Muscle of back (tissue), 11 donors: Measurements from ENCODE around the gene GGA1. TPM values are rescaled to one million over a fixed set of nuclear protein-coding genes. Genes with fewer than 3 reads are reported as not detected.
"Not testable (repeated sequence)": the region's sequence is repeated elsewhere in the genome, so short reads cannot be mapped to it uniquely, and the experiment has no call there.

Source experiments
- DNase-seq, 3 donors: peaks; one replicate each; pipeline versions ENCODE4 v3.0.0 to v3.0.0-alpha.2; 2013
- polyA plus RNA-seq, 10 donors: library from polyadenylated mRNA; unstranded; fragments of 120-200 nt; gene quantifications; one replicate each; pipeline ENCODE4 v1.2.1, GENCODE V29; 2013; ENCODE audit not compliant: insufficient read length in 10 of 10

GGA1 gene
- polyA plus RNA-seq, 10 donors = 27.6 to 49.1 (median 34.4) TPM

DNA sequence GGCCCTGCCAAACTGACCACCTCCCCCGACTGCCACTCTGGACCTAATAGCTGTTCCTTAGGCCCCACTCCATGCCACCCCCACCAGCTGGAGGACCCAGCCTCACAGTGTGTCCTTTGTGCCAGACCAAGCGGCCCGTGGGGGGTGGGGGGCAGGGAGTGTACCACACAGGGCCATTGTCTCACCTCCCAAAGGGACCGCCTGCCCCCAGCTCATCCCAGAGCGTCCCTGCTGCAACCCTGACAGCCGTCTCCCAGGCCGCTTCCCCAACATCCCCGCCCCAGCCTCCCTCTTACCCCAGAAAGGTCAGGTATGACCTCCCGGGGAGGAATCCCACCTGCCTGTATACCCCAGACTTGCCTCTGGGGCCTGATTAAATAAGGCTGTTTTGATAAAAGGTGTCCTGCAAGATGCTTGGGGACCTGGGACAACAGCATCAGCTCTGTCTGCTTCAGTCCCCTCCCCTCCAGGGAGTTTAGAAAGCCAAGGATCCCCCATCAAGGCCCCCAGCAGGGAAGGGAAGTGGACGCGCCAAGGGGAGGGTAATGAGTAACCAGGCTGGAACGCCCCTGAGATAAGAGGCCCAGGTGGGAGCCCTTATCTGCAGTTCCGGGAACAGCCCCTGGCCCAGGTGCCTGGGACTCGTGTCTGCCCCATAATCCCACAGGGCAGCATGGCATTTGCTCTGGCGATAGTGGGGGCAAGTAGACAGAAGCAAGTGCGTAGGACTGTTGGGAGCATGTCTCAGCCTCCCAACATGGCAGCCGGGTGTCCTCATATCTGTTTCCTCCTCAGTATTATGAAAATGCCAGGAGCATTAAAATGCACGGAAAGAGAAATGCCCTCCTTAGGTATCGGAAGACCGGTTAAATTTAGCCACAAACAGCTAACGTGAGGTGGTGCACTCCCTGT is 39.4 kb upstream of the GGA1 start:
- DNase-seq = no peak

DNA sequence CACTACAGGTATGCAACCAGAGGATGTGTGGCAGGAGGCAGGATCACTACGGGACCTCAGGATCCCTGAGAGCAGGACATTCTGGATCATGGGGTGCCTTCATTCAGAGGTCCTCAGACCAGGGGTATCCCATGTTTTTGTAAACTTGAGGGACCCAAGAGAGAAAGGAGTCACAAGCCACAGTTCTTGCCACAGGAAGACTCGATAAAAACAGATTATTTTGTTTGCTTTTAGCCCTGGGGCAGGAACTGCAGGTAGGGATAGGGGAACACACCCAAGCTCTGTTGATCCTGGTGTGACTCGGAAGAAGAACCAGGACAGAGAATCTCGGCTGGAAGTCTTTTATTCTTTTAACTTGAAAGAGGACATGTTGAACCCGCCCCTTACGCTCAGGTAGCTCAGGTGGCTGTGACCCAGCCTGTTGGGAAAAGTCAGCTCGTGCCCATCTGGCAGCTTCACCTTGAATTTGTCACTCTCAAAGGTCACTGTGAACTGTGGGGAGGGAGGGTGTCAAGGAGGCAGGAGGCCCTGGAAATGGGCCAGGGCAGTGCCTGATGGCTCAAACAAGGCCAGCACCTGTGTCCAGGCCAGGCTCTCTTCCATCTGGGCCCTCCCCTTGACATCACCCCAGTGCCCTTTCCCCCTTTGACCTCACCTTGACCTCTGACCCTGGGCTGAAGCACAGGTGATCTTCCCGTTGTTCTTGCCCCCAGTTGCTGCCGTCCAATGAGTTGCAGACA is 38.5 kb upstream of the GGA1 start:
- DNase-seq = no peak

DNA sequence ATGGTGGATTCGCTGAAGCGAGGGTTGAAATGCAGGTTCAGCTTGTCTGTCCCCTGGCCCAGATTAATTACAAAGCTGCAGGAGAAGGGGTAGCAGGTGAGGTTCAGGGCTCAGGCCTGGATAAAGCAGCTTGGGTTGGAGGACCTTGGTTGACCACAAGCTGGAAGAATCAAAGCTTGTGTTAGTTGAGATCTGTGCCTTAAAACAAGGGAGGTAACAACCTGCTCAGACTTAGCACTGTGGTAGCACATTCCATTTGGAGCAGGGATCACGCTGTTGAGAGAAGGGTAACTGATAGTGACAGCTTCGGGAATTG is 38.0 kb upstream of the GGA1 start:
- DNase-seq = no peak

DNA sequence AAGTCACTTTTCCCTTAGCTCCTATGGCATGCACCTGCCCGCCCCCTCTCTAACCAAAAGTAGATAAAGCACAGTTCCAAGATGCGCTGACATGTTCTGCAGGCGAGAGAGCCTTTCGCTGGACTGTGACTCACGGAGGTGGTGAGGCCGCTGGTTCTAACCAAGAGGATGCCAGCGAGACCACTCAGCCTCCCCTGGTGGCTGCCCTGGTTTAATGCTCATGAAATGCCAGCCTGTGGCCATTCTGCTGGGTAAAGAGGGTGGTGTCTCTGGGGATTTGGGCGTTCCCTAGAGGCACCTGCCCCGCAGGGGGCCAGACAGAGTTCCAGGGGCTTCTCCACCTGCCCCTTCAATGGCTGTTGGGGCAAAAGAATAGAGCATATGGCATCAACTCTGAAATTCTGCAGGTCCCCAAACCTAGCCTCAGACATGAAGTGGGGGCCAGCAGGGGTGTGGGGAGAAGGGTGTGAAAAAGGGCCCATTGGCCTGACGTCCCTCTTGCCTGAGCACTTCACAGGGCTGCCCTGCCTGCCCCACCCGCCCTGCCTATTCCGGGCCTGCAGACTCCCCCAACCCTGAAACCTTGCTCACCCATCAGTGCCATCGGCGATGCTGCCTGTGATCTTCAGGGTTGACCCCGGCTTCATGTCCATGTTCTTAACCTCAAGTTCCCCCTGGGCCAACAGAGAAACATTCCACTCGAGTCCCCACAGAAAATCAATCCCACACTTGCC is 37.2 kb upstream of the GGA1 start:
- no peak for DNase-seq

DNA sequence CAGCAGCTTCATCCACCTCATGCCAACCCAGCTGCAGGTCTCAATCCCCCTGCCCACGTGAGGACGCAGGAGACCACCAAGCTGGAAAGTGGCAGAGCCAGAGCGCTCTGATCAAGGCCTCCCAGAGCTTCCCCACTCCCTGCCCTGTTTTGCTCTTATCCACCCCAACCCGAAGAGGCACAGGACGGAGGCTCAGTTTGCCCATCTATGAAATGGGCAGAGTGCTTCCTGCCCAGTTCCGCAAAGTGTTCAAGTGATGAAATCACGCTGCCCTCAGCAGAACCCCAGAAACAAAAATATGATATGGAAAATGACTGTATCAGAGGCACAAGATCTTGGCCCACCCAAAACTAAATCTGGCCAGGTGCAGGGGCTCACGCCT is 36.7 kb upstream of the GGA1 start:
- DNase-seq = no peak

DNA sequence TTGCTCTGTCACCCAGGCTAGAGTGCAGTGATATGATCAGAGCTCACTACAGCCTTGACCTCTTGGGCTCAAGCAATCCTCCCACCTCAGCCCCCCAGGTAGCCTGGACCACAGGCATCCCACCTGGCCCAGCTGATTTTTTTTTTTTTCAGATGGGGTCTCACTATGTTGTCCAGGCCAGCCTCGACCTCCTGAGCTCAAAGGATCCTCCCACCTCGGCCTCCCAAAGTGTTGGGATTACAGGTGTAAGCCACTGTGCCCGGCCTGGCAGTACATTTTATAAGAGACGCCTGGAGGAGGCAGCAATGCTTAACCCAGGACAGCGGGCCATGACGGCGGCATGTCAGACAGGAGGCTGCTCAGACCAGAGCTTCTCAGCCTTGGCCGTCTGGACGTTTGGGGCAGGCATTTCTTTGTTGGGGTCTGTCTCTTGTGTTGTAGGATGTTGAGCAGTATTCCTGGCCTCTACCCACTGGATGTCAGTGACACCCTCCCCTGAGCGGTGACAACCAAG is 33.1 kb upstream of the GGA1 start:
- DNase-seq = no peak

DNA sequence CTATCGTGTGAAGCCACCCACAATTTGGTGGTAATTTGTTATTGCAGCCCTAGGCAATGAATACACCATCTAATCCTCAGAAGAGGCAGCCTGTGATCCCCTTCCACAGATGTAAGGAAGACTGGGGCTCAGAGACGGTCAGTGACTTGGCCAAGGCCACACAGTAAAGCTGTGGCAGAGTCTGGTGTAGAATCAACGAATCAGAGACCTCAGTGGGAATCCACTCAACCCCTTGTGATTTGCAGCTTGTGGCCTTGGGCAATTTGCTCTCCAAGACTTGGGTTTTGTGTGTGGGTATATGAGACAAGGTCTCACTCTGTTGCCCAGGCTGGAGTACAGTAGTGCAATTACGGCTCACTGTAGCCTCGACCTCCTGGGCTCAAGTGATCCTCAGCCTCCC is 30.6 kb upstream of the GGA1 start:
- DNase-seq = no peak

DNA sequence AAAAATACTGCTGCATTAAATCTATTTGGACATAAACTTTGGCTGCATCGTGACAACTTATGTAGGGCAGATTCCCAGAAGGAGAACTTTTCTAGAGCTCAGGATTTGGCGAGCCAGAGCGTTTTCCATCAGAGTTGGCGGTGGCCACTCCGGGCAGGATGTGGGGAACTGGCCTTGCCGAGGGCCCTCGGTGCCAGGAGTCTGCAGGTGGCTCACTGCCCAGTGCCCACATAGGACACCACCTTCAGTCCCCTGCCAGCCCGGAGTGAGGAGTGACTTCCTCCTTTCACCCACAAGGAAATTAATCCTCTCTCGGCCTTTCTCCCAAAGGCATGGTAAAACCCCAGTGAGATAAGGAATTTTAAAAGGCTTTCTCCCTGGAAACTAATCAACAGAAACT is 27.1 kb upstream of the GGA1 start:
- DNase-seq = peak in 2 of 3 donors; percentile 59 to 68

DNA sequence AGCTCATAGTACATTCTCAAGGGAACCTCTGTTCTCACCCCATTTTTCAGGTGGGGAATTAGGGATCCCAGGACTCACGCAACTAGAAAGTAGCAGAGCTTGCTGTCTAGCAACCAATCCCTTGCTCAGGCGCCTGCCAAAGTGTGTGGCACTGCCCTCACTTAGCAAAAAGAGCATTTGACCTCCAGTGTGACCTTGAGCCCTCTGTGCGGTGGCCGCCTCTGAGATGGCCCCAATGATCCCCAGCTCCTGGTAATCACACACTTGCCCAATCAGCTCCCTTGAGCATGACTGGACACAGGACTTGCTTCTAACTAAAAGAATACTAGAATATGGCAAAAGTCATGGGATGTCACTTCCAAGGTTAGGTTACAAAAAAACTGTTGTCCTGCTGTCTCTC is 26.1 kb upstream of the GGA1 start:
- no peak for DNase-seq

DNA sequence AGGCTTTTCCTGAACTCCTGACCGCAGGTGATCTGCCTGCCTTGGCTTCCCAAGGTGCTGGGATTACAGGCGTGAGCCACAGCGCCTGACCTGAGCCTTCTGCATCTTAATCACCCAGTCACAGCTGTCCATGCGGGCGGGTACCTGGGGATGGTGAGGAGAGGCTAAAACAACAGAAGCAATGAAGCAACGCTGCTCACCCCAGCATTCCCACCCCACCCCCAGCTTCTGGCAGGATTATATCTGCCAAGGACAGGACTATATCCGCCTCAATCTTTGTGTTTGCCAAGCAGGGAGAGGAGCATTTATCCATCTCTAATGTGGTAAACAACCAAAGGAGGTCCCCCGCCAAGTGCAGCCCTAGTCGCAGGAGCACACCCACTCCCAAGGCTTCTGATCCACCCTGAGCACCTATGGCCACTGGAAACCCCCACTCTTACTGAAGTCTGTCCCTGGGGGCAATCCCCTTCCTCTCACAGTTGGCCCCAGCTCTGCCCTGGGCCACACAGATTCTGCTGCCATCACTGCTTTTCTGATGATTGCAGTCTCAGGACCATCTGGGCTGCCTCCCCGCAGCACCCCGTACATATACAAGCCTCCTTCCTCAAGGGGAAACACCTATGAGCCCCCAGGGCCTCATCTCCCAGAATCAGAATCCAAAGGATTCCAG is 20.0 kb upstream of the GGA1 start:
- DNase-seq = no peak

DNA sequence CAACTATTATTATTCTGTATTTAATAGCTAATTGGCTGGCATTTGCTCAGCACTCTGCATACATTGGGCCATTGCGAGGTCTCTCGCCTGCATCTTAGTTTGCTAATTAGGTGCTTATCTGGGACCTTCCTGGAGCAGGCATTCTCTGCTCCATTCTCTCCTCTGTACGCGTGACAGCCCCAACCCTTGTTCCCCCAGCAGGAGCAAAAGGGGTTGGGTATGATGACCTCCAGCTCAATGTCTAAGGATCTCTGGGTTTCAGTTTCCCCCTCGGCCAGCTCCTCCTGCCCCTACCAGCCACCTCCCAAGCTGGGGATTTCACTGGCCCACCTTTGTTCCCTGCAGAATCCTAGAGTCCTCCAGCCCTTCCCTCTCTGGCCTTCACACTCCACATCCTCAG is 19.0 kb upstream of the GGA1 start:
- DNase-seq = no peak

DNA sequence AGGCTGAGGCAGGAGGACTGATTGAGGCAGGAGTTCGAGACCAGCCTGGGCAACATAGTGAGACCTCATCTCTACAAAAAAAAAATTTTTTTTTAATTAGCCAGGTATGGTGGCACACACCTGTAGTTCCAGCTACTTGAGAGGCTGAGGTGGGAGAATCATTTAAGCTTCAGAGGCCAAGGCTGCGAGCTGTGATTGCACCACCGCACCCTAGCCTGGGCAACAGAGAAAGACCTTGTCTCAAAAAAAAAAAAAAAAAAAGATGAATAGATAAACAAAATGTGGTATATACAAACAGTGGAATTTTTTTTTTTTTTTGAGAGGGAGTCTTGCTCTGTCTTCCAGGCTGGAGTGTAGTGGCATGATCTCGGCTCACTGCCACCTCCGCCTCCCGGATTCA is 17.6 kb upstream of the GGA1 start:
- not testable (repeated sequence) for DNase-seq

DNA sequence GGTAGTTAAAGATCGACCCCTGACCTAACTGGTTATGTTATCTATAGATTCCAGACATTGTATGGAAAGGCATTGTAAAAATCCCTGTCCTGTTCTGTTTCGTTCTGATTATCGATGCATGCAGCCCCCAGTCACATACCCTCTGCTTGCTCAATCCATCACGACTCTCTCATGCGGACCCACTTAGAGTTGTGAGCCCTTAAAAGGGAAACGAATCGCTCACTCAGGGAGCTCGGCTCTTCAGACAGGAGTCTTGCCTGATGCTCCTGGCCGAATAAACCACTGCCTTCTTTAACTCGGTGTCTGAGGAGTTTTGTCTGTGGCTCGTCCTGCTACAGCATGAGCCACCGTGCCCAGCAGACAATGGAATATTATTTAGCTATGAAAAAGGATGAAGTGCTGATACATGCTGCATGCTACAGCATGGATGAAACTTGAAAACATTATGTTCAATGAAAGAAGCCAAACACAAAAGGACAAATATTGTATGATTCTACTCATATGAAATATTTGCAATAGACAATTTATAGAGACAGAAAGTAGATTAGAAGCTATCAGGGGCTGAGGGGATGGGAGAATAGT is 16.7 kb upstream of the GGA1 start:
- DNase-seq = no peak

DNA sequence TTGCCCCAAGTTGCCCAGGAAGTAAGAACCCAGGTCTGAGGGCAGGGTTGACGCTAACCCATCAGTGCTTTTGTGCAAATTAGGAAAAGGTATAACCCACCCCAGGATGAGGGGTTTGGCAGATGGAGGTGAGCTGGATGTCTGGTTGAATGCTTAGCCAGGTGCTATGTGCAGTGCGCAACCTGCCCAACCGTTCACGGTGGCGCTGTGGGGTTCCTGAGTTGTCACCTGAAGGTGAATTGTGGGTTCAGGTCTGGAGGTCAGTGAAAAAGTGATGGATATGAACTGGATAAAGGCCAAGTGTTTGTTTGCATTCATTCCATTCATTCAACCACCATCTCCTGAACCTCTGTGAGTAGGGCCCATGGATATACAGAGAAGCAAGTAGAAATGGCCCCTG is 14.4 kb upstream of the GGA1 start:
- no peak for DNase-seq

DNA sequence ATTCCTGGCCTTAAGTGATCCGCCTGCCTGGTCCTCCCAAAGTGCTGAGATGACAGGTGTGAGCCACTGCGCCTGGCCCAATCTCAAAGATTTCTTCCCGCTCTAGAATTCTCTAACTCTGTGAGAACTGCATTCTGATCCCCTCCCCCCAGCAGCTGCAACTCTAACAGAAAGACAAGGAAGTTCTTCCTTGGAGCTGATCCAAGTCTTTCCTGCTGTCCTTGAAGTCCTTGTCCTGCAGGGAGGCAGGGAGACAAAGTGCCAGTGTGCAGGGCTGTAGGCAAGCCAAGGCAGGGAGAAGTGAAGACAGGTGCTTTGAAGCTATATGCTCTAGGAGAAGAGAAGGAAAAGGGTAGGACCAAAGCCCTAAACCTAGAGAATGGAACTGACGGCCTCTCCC is 9.5 kb upstream of the GGA1 start:
- peak; percentile 64 to 81 (median 71) for DNase-seq

DNA sequence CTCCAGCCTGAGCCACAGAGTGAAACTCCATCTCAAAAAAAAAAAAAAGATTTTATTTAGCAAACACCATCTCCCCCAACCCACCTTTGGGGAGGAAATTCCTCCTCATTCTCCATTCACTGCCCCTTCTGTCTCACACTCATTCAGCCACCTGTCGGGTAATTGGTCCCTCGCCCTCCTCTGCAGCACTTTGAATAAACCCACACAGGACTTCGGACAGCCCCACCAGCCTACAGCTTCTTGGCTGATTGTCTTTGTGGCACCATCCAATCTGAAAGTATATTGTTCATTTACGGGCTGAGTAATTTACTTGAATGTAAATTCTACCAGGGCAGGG is 7.5 kb upstream of the GGA1 start:
- DNase-seq = no peak

DNA sequence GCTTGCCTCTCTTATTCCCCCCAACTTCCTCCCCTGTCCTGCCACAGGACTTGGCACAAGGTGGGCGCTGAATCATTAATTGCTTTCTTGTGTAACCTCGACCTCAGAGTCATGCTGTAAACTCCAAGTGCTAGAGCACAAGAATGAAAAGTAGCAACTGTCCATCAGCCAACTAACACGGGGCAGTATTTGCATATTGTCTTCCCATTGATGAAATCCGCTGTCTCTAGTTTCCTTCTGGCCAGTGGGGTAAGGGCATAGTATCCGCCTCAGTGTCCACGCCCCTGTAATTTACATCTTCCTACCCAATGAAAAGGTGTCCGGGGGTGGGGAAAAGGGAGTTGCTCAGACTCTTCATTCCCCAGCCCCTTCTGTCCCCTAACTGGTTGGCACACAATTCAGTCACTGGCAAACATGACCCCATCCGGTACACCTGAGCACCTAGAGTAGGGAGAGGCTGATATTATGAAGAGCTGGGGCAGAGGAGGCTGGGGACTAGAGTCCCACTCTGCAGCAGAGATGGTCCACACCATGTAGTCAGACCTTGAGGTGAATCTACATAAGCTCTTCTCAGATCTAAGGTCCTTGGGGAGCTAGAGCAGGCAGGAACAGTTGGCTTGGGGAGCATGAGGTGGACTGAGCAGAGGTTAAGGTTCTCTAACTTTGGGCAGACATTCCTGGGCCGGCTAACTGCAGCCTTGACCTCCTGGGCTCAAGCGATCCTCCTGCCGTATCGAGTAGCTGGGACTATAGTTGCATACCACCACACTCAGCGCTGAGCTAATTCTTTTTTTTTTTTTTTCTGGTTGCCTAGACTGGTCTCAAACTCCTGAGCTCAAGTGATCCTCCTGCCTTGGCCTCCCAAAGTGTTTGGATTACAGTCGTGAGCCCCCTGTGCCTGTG is 6.8 kb upstream of the GGA1 start:
- DNase-seq = no peak

DNA sequence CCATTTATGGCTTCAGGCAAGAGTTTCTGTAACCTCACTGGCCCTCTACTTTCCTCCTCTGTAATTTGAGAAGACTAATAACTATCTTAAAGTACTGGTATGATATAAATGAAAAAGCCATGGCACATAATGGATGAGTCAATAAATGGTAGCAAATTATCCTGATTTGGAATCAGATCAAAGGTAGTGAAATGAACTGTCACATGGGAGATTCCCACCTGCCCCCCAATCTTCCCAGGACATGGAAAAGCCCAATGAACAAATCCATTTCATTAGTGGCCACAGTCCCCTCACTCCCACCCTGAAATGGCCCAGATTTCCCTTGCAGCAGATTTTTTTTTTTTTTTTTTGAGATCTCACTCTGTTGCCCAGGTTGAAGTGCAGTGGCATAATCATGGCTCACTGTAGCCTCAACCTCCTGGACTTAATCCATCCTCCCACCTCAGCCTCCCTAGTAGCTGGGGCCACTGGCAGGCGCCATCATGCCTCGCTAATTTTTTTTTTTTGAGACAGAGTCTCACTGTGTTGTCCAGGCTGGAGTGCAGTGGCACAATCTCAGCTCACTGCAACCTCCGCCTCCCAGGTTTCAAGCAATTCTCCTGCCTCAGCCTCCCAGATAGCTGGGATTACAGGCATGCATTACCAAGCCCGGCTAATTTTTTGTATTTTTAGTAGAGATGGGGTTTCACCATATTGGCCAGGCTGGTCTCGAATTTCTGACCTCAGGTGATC is 5.9 kb upstream of the GGA1 start:
- DNase-seq = not testable (repeated sequence)

DNA sequence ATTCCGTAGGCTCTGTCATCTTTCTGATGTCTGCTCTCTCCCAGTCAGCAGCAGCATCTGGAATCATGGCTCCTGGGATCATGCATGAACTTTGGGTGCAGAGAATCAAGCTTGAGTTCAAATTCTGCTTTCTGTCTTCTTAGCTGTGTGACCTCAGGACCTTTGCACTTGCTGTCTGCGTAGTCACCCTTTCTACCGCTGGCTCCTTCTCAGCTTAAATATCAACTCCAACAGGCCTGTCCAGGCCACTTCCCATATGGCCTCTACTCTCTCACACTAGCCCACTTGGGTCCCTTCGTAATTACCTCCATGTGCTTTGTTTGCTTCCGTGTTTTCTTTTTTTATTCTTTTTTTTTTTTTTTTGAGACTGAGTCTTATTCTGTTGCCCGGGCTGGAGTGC is 4.6 kb upstream of the GGA1 start:
- no peak for DNase-seq

DNA sequence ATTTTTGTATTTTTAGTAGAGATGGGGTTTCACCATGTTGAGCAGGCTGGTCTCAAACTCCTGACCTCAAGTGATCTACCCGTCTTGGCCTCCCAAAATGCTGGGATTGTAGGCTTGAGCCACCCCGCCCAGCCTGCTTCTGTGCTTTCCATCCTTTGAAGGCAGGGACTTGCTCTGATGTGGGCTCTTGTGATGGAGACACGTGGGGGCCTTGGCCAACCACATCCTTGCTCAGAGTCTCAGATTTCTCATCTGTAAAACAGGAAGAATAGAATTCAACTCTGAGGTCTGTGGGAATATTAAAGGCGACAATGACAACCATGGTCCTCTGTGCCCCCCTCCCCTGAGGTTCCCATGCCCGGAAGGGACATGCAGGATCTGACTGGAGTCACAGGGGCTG is 3.8 kb upstream of the GGA1 start:
- DNase-seq = no peak
